Cardiac muscle cell (in vitro differentiated cells and primary cell): ENCODE data around the gene SLCO1B3. TPM values are rescaled to one million over a fixed set of nuclear protein-coding genes. Genes with fewer than 3 reads are reported as not detected.

Source experiments
- DNase-seq, 2 donors: peaks; one replicate each; pipeline versions ENCODE4 v3.0.0 to v3.0.0-alpha.2; 2010 to 2017; ENCODE audit warnings: low read depth in 1 of 2, low spot score in 1 of 2
- H3K27ac ChIP-seq: fragments of 200-600 bp; sonication (generic); 2 replicates; pipeline ENCODE4 v1.5.1; 2016
- H3K27me3 ChIP-seq: fragments of 200-600 bp; sonication (generic); 2 replicates; pipeline ENCODE4 v1.6.0; 2016; ENCODE audit warnings: control low read depth
- H3K36me3 ChIP-seq: fragments of 200-600 bp; sonication (generic); 2 replicates; pipeline ENCODE4 v1.5.1; 2016; ENCODE audit warnings: control low read depth
- H3K4me1 ChIP-seq: fragments of 200-600 bp; sonication (generic); 2 replicates; pipeline ENCODE4 v1.8.1; 2017; ENCODE audit warnings: low read depth, mild to moderate bottlenecking, mixed run types
- H3K4me3 ChIP-seq: fragments of 200-600 bp; sonication (generic); 2 replicates; pipeline ENCODE4 v1.5.1; 2016; ENCODE audit warnings: mild to moderate bottlenecking
- H3K9me3 ChIP-seq: fragments of 200-600 bp; sonication (generic); 2 replicates; pipeline ENCODE4 v1.5.1; 2017; ENCODE audit warnings: low read depth, mild to moderate bottlenecking, control low read depth
- polyA plus RNA-seq: library from polyadenylated mRNA; unstranded; fragments of >200 nt; fragmentation: Nextera tagmentation; extraction: Ambion mirVana; gene quantifications from 2 replicates; pipeline ENCODE4 v1.2.1, GENCODE V29; 2016
- total RNA-seq: library from RNA; depleted of rRNA; stranded (reverse); fragments of >200 nt; gene quantifications from 2 replicates; pipeline ENCODE4 v1.2.3, GENCODE V29; 2016
- TF ChIP-seq, protein P1 (sequence below): IDR thresholded peaks from 2 replicates; pipeline ENCODE4 v1.5.1; 2012; ENCODE audit warnings: low read depth, mild to moderate bottlenecking, low read length

The SLCO1B3 gene
- total and polyA plus RNA-seq, 2 experiments from 2014 or later: not detected

DNA sequence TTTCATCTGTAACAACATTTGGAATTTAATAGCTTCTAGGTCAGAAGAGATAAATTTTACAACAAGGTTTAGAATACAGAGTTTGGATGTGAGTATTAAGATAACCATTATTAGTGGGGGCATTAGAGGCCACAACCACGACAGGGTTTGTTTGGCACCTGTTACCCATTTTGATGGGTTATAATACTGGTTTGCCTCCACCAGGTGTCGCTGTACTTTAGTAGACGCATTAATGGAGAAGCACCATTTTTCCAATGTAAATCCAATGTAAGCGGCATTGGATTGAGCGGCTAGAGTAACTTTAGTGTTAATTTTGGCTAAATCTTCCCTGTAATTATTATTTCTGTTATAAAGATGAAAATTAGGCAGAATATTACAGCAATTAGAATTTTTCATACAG, 136.2 kb downstream of the SLCO1B3 start:
- no peak overlapping the region for H3K27ac ChIP-seq
- no peaks in the 10 kb centered on the region for H3K36me3 ChIP-seq
- no peaks in the 10 kb centered on the region for H3K27me3 ChIP-seq
- TF ChIP-seq, protein P1, sequence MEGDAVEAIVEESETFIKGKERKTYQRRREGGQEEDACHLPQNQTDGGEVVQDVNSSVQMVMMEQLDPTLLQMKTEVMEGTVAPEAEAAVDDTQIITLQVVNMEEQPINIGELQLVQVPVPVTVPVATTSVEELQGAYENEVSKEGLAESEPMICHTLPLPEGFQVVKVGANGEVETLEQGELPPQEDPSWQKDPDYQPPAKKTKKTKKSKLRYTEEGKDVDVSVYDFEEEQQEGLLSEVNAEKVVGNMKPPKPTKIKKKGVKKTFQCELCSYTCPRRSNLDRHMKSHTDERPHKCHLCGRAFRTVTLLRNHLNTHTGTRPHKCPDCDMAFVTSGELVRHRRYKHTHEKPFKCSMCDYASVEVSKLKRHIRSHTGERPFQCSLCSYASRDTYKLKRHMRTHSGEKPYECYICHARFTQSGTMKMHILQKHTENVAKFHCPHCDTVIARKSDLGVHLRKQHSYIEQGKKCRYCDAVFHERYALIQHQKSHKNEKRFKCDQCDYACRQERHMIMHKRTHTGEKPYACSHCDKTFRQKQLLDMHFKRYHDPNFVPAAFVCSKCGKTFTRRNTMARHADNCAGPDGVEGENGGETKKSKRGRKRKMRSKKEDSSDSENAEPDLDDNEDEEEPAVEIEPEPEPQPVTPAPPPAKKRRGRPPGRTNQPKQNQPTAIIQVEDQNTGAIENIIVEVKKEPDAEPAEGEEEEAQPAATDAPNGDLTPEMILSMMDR: peak; percentile 8
- no peaks in the 10 kb centered on the region for H3K9me3 ChIP-seq
- no peak overlapping the region for H3K4me3 ChIP-seq
- no peaks in the 10 kb centered on the region for H3K4me1 ChIP-seq
- peak; percentile 0 to 34 for DNase-seq

DNA sequence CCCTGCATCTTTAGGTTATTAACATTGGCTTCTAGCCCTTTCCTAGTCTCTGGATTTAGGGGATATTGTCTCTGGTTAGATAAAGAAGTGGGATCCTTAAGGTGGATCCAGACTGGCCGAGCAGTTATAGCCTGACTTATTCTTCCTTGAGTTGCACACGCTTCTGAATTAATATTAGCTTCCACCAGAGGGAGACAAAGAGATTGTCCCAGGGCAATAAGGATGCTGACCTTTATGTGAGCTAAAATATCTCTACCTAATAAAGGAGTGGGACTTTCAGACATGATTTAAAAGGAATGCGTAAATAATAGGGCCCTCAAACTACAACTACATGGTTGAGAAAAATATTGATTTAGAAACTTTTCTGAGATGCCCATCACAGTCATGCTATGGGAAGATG, 139.7 kb downstream of the SLCO1B3 start:
- DNase-seq: peak; percentile 15 to 52
- no peaks in the 10 kb centered on the region for H3K4me1 ChIP-seq
- TF ChIP-seq, protein P1: peak; percentile 22
- no peaks in the 10 kb centered on the region for H3K9me3 ChIP-seq
- no peaks in the 10 kb centered on the region for H3K36me3 ChIP-seq
- H3K4me3 ChIP-seq: no peak overlapping the region
- no peak overlapping the region for H3K27ac ChIP-seq
- no peaks in the 10 kb centered on the region for H3K27me3 ChIP-seq

DNA sequence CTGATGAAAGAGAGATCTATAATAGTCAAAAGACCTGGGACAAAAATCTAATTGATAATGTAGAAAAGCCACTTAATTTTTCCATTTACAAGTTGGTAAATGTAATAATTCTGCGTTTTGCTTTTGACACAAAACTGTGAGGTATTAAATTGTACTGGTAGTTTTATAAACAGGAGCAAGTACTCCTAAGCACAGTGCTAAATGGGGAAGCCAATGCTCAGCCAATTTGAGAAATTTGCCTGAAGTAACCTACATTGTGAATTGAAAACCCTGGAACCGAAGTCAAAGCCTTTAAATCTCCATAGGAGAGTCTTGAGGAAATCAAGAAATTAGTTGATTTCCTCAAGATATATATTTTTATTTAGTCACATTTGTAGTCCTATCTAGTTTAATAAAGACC, 152.8 kb downstream of the SLCO1B3 start:
- Histone ChIP-seq H3K4me1 (no peaks in the 10 kb centered on the region), H3K36me3 (no peaks in the 10 kb centered on the region), H3K27me3 (no peaks in the 10 kb centered on the region), H3K9me3 (no peaks in the 10 kb centered on the region), H3K4me3 (no peak overlapping the region), H3K27ac (no peak overlapping the region)
- DNase-seq: no peak
- TF ChIP-seq, protein P1: no peak

DNA sequence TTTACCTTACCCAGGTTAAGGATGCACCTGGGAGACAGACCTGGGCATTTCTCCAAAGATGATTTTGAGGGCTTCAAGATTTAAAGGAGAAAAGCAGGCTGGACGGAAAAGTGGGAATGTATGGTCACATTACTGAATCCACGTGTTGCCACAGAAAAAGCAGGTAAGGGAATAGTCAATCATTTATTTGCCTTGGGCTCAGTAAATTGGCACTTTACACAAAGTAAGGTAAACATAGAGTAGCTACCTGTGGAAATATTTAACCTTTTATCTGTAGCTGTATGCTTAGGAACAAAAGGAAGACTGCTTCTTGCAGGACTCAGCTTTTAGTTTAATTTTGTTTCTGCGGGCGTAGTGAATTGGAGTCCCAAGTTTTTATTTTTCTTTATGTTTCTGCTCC, 153.3 kb downstream of the SLCO1B3 start:
- TF ChIP-seq, protein P1: no peak

More for the DNA sequence above, 153.3 kb downstream of the SLCO1B3 start:
- Histone ChIP-seq H3K9me3 (no peaks in the 10 kb centered on the region), H3K27me3 (no peaks in the 10 kb centered on the region), H3K4me1 (no peaks in the 10 kb centered on the region), H3K27ac (no peak overlapping the region), H3K36me3 (no peaks in the 10 kb centered on the region), H3K4me3 (no peak overlapping the region)
- no peak for DNase-seq

Other genes starting within 250 kb of the SLCO1B3 start
- not detected in 2 replicates for gene SLCO1C1, start 115.4 kb upstream of the SLCO1B3 start, total RNA-seq
- gene SLCO1C1, start 115.4 kb upstream of the SLCO1B3 start, polyA plus RNA-seq: 0.37 TPM in 1 of 2 replicates, not detected in the other